Esophagus squamous epithelium (tissue), 4 donors: Measurements from ENCODE around the gene CXXC4.

Experiments
- CTCF ChIP-seq, 6 experiments: fragments of 450-650 bp in 4 of 6; fragments of 200-600 bp in 2 of 6; sonication (generic) in 2 of 6; IDR thresholded peaks; one replicate each; pipeline ENCODE4 v1.5.1; 2016 to 2019; ENCODE audit warnings: antibody characterized with exemption in 6 of 6, mild to moderate bottlenecking in 4 of 6, moderate library complexity in 4 of 6
- POLR2A ChIP-seq, 4 donors: fragments of 450-650 bp; IDR thresholded peaks; one replicate each; pipeline ENCODE4 v1.6.1; 2017; ENCODE audit warnings: antibody characterized with exemption in 4 of 4, mild to moderate bottlenecking in 4 of 4, moderate library complexity in 3 of 4

- no peak for TF ChIP-seq POLR2A (IDR thresholded peaks at IDR 0.05)
- TF ChIP-seq CTCF (IDR thresholded peaks at IDR 0.05), result no peak
Measured at GRCh38 chr4:104447294-104447693, 47.4 kb downstream of the CXXC4 start.
